Lower leg skin (tissue), 3 donors: ENCODE data around the gene PLEKHH2.
"Not testable (repeated sequence)": the region's sequence is repeated elsewhere in the genome, so short reads cannot be mapped to it uniquely, and the experiment has no call there.

Experiments used
- POLR2A ChIP-seq, 2 donors: fragments of 450-650 bp; IDR thresholded peaks; one replicate each; pipeline ENCODE4 v1.6.1; 2016 to 2017; ENCODE audit warnings: antibody characterized with exemption in 2 of 2, mild to moderate bottlenecking in 1 of 2, moderate library complexity in 1 of 2
- TF ChIP-seq, protein P1 (sequence below), 3 donors: fragments of 450-650 bp; IDR thresholded peaks; one replicate each; pipeline ENCODE4 v1.5.1; 2016; ENCODE audit warnings: antibody characterized with exemption in 3 of 3, mild to moderate bottlenecking in 3 of 3, moderate library complexity in 2 of 3

DNA sequence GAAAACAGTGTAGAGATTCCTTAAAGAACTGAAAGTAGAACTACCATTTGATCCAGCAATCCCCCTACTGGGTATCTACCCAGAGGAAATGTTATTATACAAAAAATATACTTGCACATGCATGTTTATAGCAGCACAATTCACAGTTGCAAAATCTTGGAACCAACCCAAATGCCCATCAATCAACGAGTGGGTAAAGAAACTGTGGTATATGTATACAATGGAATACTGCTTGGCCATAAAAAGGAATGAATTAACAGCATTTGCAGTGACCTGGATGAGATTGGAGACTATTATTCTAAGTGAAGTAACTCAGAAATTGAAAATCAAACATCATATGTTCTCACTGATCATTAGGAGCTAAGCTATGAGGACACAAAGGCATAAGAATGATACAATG is 36.5 kb upstream of the PLEKHH2 start:
- TF ChIP-seq, protein P1, sequence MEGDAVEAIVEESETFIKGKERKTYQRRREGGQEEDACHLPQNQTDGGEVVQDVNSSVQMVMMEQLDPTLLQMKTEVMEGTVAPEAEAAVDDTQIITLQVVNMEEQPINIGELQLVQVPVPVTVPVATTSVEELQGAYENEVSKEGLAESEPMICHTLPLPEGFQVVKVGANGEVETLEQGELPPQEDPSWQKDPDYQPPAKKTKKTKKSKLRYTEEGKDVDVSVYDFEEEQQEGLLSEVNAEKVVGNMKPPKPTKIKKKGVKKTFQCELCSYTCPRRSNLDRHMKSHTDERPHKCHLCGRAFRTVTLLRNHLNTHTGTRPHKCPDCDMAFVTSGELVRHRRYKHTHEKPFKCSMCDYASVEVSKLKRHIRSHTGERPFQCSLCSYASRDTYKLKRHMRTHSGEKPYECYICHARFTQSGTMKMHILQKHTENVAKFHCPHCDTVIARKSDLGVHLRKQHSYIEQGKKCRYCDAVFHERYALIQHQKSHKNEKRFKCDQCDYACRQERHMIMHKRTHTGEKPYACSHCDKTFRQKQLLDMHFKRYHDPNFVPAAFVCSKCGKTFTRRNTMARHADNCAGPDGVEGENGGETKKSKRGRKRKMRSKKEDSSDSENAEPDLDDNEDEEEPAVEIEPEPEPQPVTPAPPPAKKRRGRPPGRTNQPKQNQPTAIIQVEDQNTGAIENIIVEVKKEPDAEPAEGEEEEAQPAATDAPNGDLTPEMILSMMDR (IDR thresholded peaks at IDR 0.05), result not testable (repeated sequence)
- TF ChIP-seq POLR2A (IDR thresholded peaks at IDR 0.05), result not testable (repeated sequence)
